ENCODE results near the gene MAB21L2.

GRCh38 chr4:150625033-150625432 is 43.1 kb downstream of the MAB21L2 start:
- TF ChIP-seq CTCF (IDR thresholded peaks at IDR 0.05) (no peak), ZFX (IDR thresholded peaks at IDR 0.05; ENCODE audit: borderline replicate concordance) (no peak)

Data from 22Rv1 (cell line).